Natural killer cell (primary cell): ENCODE measurements around the gene LRRC4. TPM values are rescaled to one million over a fixed set of nuclear protein-coding genes. Genes with fewer than 3 reads are reported as not detected.

ENCODE experiments used
- ATAC-seq, 3 donors: fragments of 150-1000 bp in 2 of 3; fragments of 200-7000 bp in 1 of 3; cut with Tn5 transposase; 1 replicate in 1 of 3; 2 replicates in 2 of 3; pipeline ENCODE4 v1.10.0; 2021; ENCODE audit warnings: mild to moderate bottlenecking in 2 of 3, moderate library complexity in 2 of 3
- DNase-seq, 2 donors: peaks; one replicate each; pipeline versions ENCODE4 v3.0.0 to v3.0.0-alpha.2; 2013 to 2021; ENCODE audit warnings: mixed read lengths in 1 of 2
- H3K27ac ChIP-seq: one replicate; pipeline ENCODE4 v1.5.1; 2013; ENCODE audit warnings: mild to moderate bottlenecking, low read length
- H3K27me3 ChIP-seq: one replicate; pipeline ENCODE4 v1.6.1; 2013; ENCODE audit warnings: low read length; ENCODE audit not compliant: control insufficient read depth, insufficient read depth
- H3K36me3 ChIP-seq: one replicate; pipeline ENCODE4 v1.6.1; 2013; ENCODE audit warnings: low read length; ENCODE audit not compliant: control insufficient read depth, insufficient read depth
- H3K4me1 ChIP-seq: one replicate; pipeline ENCODE4 v1.6.1; 2013; ENCODE audit warnings: low read length; ENCODE audit not compliant: control insufficient read depth, insufficient read depth
- H3K4me3 ChIP-seq: one replicate; pipeline ENCODE4 v1.5.1; 2013; ENCODE audit warnings: low read length
- H3K9me3 ChIP-seq: one replicate; pipeline ENCODE4 v1.6.1; 2013; ENCODE audit warnings: low read length; ENCODE audit not compliant: control insufficient read depth, insufficient read depth
- H3K27ac Mint-ChIP-seq, 2 donors: one replicate each; pipeline ENCODE4 v1.8.0; 2022; ENCODE audit warnings: mild to moderate bottlenecking in 2 of 2, mixed read lengths in 2 of 2, moderate library complexity in 1 of 2
- H3K27me3 Mint-ChIP-seq, 2 donors: one replicate each; pipeline ENCODE4 v1.8.0; 2022; ENCODE audit warnings: low read depth in 2 of 2, mixed read lengths in 2 of 2
- H3K36me3 Mint-ChIP-seq: one replicate; pipeline ENCODE4 v1.8.0; 2022; ENCODE audit warnings: mixed read lengths
- H3K4me1 Mint-ChIP-seq, 2 donors: one replicate each; pipeline ENCODE4 v1.8.0; 2022; ENCODE audit warnings: mixed read lengths in 2 of 2
- H3K4me3 Mint-ChIP-seq: one replicate; pipeline ENCODE4 v1.8.0; 2022; ENCODE audit warnings: mild to moderate bottlenecking, moderate library complexity, mixed read lengths
- H3K9me3 Mint-ChIP-seq, 2 donors: one replicate each; pipeline ENCODE4 v1.8.0; 2022; ENCODE audit warnings: mixed read lengths in 2 of 2
- CTCF ChIP-seq: fragments of 200-600 bp; IDR thresholded peaks from one replicate; pipeline ENCODE4 v1.8.0; 2022; ENCODE audit warnings: antibody characterized with exemption
- WGBS: methylation state at CpG from one replicate; pipeline ENCODE4 v1.1.7; 2013; ENCODE audit warnings: missing lambda C conversion rate; ENCODE audit not compliant: insufficient coverage; 5-methylcytosine and 5-hydroxymethylcytosine counted together
- intact Hi-C: fragments of 100-400 bp; cut with micrococcal nuclease; formaldehyde crosslinking; loops from one replicate; pipeline ENCODE4 v1.14.2; 2022
- total RNA-seq, 4 donors: library from RNA; stranded (reverse); fragments of 120-200 nt in 1 of 4; gene quantifications; one replicate each; pipeline versions ENCODE4 v1.2.3 to v1.2.4, GENCODE V29; 2013 to 2022

The LRRC4 gene
- total RNA-seq, 3 donors from 2014 or later (not counting 1 experiment from before 2014, with no cell fraction given) = 0.79 to 2.4 (median 1.8) TPM

DNA sequence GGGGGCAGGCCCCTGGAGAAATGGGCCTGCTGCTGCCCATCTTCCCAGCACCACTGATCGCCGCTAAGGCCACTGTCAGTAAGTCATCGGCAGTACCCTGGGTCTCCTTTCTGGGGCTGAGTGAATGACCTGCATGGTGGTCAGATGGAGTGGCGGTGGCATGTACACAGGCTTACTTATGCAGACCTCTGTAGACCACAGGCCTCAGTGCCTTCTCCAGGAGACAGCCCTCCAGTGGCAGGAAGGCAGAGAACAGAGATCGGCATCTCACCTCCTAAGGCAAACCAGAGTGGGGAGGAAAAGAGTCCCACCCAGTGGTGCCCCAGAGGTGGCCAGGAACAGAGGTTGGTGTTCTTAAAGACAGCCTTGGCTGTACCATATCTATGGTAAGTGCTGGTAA is 22.8 kb upstream of the LRRC4 start:
- H3K27me3 Mint-ChIP-seq = no peaks in the 10 kb centered on the region
- no peaks in the 10 kb centered on the region for H3K9me3 Mint-ChIP-seq
- H3K27ac Mint-ChIP-seq = no peak overlapping the region
- no peaks in the 10 kb centered on the region for H3K36me3 Mint-ChIP-seq
- no peak for TF ChIP-seq CTCF
- DNase-seq (no peak), ATAC-seq (no peak)
- WGBS = 98% methylated on average over 5 of the region's 5 CpGs
- Histone ChIP-seq H3K4me3 (no peak overlapping the region), H3K27me3 (no peaks in the 10 kb centered on the region), H3K9me3 (no peaks in the 10 kb centered on the region), H3K4me1 (peaks cover 10% of the 10 kb centered on the region), H3K27ac (no peak overlapping the region), H3K36me3 (no peaks in the 10 kb centered on the region)
- H3K4me1 Mint-ChIP-seq = peaks cover 18 to 38% of the 10 kb centered on the region in 2 donors
- no peak overlapping the region for H3K4me3 Mint-ChIP-seq
- intact Hi-C loops = no loop called here

GRCh38 chr7:128053023-128053422 is 21.8 kb upstream of the LRRC4 start:
- H3K4me3 ChIP-seq = no peak overlapping the region
- no peaks in the 10 kb centered on the region for H3K9me3 Mint-ChIP-seq
- H3K4me1 ChIP-seq = peaks cover 5% of the 10 kb centered on the region
- H3K27ac Mint-ChIP-seq = no peak overlapping the region
- TF ChIP-seq CTCF = no peak
- H3K27me3 Mint-ChIP-seq = no peaks in the 10 kb centered on the region
- H3K36me3 Mint-ChIP-seq = no peaks in the 10 kb centered on the region
- no peak overlapping the region for H3K27ac ChIP-seq
- intact Hi-C loops = no loop called here
- no peak overlapping the region for H3K4me3 Mint-ChIP-seq
- no peaks in the 10 kb centered on the region for H3K27me3 ChIP-seq
- DNase-seq (peak in 1 of 2 donors; percentile 49), ATAC-seq (no peak)
- no peaks in the 10 kb centered on the region for H3K9me3 ChIP-seq
- peaks cover 14 to 34% of the 10 kb centered on the region in 2 donors for H3K4me1 Mint-ChIP-seq
- H3K36me3 ChIP-seq = no peaks in the 10 kb centered on the region

DNA sequence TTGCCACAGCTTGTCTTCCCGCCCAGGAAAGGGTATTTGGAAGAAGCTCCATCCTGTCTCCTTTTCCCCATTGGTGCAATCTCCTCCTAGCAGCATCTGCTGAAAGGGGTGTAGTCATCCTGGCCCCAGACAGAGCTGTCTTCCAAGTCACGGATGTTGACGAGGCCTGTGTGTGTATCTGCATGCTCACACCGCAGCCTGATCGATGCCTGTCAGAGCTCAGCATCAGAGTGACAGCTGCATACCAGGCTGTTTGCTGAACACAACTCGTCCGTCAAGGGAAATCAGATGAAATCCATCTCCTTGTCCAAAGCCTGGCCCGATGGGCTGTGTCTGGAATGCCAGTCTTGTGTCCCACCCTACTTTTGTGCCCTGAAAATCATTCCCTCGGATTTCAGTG is 21.2 kb upstream of the LRRC4 start:
- H3K27me3 Mint-ChIP-seq = no peaks in the 10 kb centered on the region
- WGBS = 97% methylated on average over 9 of the region's 9 CpGs
- TF ChIP-seq CTCF = no peak
- H3K9me3 Mint-ChIP-seq = no peaks in the 10 kb centered on the region
- H3K4me3 Mint-ChIP-seq = no peak overlapping the region
- Histone ChIP-seq H3K27ac (no peak overlapping the region), H3K27me3 (no peaks in the 10 kb centered on the region), H3K36me3 (no peaks in the 10 kb centered on the region), H3K4me3 (no peak overlapping the region), H3K4me1 (peaks cover 5% of the 10 kb centered on the region), H3K9me3 (no peaks in the 10 kb centered on the region)
- ATAC-seq (no peak), DNase-seq (no peak)
- no peaks in the 10 kb centered on the region for H3K36me3 Mint-ChIP-seq
- intact Hi-C loops = no loop called here
- no peak overlapping the region for H3K27ac Mint-ChIP-seq
- peaks cover 11 to 34% of the 10 kb centered on the region in 2 donors for H3K4me1 Mint-ChIP-seq

DNA sequence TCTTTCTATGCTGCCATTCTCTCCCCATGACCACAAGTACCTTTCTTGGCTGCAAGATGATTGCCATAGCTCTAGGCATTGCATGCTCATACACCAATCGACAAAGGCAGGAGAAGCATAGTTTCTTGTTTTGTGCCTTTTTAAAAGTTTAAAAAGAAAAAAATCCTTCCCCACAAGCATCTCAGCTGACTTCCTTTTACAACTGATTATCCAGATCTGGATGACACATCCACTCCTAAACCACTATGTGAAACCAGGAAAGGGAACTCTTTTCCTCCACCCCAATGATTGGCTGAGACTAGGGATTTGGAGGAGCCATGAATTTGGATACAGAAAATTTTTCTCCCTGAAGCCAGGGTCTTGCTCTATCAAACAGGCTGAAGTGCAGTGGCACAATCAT is 14.5 kb upstream of the LRRC4 start:
- Mint-ChIP-seq H3K4me1 (peaks cover 29 to 30% of the 10 kb centered on the region in 2 donors), H3K36me3 (no peaks in the 10 kb centered on the region), H3K9me3 (no peaks in the 10 kb centered on the region), H3K27me3 (no peaks in the 10 kb centered on the region), H3K4me3 (no peak overlapping the region), H3K27ac (no peak overlapping the region)
- Histone ChIP-seq H3K9me3 (no peaks in the 10 kb centered on the region), H3K27ac (no peak overlapping the region), H3K4me1 (peaks cover 6% of the 10 kb centered on the region), H3K27me3 (no peaks in the 10 kb centered on the region), H3K36me3 (no peaks in the 10 kb centered on the region), H3K4me3 (no peak overlapping the region)
- intact Hi-C loops = no loop called here
- ATAC-seq (no peak), DNase-seq (no peak)
- 83% methylated on average over 1 of the region's 1 CpG for WGBS
- TF ChIP-seq CTCF = no peak
